Endothelial cell of umbilical vein (primary cell): Measurements from ENCODE around the gene DAB1.

Experiments
- CTCF ChIP-seq, 2 donors: IDR thresholded peaks; 1 replicate in 1 of 2; 2 replicates in 1 of 2; pipeline ENCODE4 v1.5.1; 2011; ENCODE audit warnings: low read length in 2 of 2, mild to moderate bottlenecking in 2 of 2, moderate library complexity in 2 of 2, control low read depth in 1 of 2, inconsistent platforms in 1 of 2, low read depth in 1 of 2; ENCODE audit not compliant: insufficient read depth in 1 of 2; ENCODE audit errors: extremely low read depth in 1 of 2
- EZH2 ChIP-seq: IDR thresholded peaks from 2 replicates; pipeline ENCODE4 v1.6.1; 2012; ENCODE audit warnings: borderline replicate concordance, low read depth, mild to moderate bottlenecking, moderate library complexity, low read length, inconsistent platforms; ENCODE audit not compliant: severe bottlenecking
- GATA2 ChIP-seq: IDR thresholded peaks from 2 replicates; pipeline ENCODE4 v1.7.0; 2011; ENCODE audit warnings: low read depth, mild to moderate bottlenecking, moderate library complexity, mixed read lengths, low read length; ENCODE audit not compliant: insufficient read length, insufficient read depth
- MAX ChIP-seq: IDR thresholded peaks from 2 replicates; pipeline ENCODE4 v1.6.1; 2011; ENCODE audit not compliant: insufficient read depth, insufficient read length

- TF ChIP-seq MAX (no peak), CTCF (IDR thresholded peaks at IDR 0.05; ENCODE audit: extremely low read depth in 1 of 2, insufficient read depth in 1 of 2, low read depth in 1 of 2, low read length in 2 of 2) (no peak), GATA2 (no peak), EZH2 (no peak)
Observed at GRCh38 chr1:57367945-57368344, 55.9 kb downstream of the DAB1 start.
